ENCODE data around the gene FAM186B. TPM values are rescaled to one million over a fixed set of nuclear protein-coding genes. Genes with fewer than 3 reads are reported as not detected.

Gene FAM186B
- polyA plus RNA-seq, 2 of the 4 experiments (the other 2 are of a cell fraction) = 0.04 to 0.08 TPM

- CTCF ChIA-PET = interaction anchor here (0.6 to 14.8 kb wide), 31 partner anchors 9 to 462 kb away, joined by 3 to 260 read pairs (median 4); partner anchors contain the start of genes FMNL3 and PRPF40B
- WGBS (ENCODE audit: missing lambda C conversion rate) = 94% methylated on average over 2 of the region's 6 CpGs
These were observed 40.0 kb upstream of the FAM186B start for GRCh38 chr12:49645146-49646039.

DNA sequence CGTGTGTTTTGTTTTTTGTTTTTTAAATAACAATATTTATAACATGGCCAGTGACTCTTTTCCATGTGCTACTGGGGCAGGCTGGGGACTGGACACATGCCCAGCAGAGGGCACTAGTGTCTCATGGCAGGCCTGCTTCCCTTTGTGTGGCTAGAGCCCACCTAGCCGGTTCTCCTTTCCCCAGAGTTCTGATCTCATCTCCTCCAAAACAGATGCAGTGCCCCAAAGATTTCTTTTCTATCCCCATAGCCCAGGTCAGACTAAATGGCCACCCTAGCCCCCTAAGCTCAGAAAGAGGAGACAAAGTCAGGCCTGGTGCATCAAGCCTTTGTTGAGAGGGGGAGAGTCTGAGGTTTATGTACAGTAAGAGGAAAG, 39.2 kb upstream of the FAM186B start:
- CTCF ChIA-PET = interaction anchor here (0.7 to 14.8 kb wide), 29 partner anchors 8 to 461 kb away, joined by 3 to 260 read pairs (median 5); partner anchors contain the start of genes FMNL3 and PRPF40B
- FAIRE-seq = peak; percentile 79
- 10% methylated on average over 2 of the region's 2 CpGs for WGBS (ENCODE audit: missing lambda C conversion rate)
- Histone ChIP-seq H3K27ac (no peak overlapping the region), H3K4me2 (no peak overlapping the region), H3K4me3 (no peak overlapping the region), H3K9me3 (no peaks in the 10 kb centered on the region), H3K4me1 (no peaks in the 10 kb centered on the region)
- POLR2A ChIA-PET = interaction anchor here (1.9 kb wide), 1 partner anchor 96 kb away, joined by 5 read pairs; no protein-coding TSS in a partner anchor
- ATAC-seq = peak; percentile 68 to 92; a peak in 5 of 6 replicates
- DNase-seq (ENCODE audit: low read depth in 1 of 2, low spot score in 1 of 2) = peak; percentile 68 to 86
- 0 out of 2 replicates have a peak, but pooled peaks have one; percentile 32 for TF ChIP-seq MAX (IDR thresholded peaks at IDR 0.05)
- TF ChIP-seq FOSB (CRISPR knock-in tag; IDR thresholded peaks at IDR 0.05) = no peak
- TF ChIP-seq EHMT2 (IDR thresholded peaks at IDR 0.05; ENCODE audit: low read depth) = no peak
- no peak for TF ChIP-seq CEBPB (IDR thresholded peaks at IDR 0.05)
- peak; percentile 85 for TF ChIP-seq SMC3 (IDR thresholded peaks at IDR 0.05)
- TF ChIP-seq, protein P1, sequence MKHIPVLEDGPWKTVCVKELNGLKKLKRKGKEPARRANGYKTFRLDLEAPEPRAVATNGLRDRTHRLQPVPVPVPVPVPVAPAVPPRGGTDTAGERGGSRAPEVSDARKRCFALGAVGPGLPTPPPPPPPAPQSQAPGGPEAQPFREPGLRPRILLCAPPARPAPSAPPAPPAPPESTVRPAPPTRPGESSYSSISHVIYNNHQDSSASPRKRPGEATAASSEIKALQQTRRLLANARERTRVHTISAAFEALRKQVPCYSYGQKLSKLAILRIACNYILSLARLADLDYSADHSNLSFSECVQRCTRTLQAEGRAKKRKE (CRISPR knock-in tag; IDR thresholded peaks at IDR 0.05; ENCODE audit: low read depth) = no peak
- TF ChIP-seq, protein P2, sequence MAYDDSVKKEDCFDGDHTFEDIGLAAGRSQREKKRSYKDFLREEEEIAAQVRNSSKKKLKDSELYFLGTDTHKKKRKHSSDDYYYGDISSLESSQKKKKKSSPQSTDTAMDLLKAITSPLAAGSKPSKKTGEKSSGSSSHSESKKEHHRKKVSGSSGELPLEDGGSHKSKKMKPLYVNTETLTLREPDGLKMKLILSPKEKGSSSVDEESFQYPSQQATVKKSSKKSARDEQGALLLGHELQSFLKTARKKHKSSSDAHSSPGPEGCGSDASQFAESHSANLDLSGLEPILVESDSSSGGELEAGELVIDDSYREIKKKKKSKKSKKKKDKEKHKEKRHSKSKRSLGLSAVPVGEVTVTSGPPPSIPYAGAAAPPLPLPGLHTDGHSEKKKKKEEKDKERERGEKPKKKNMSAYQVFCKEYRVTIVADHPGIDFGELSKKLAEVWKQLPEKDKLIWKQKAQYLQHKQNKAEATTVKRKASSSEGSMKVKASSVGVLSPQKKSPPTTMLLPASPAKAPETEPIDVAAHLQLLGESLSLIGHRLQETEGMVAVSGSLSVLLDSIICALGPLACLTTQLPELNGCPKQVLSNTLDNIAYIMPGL (CRISPR knock-in tag; IDR thresholded peaks at IDR 0.05; ENCODE audit: borderline replicate concordance) = no peak
- TF ChIP-seq RAD21 (conservative IDR thresholded peaks at IDR 0.05 in 1 of 2, IDR thresholded peaks at IDR 0.05 in 1 of 2) = peak; percentile 87 to 96
- TF ChIP-seq ESRRA (IDR thresholded peaks at IDR 0.05; ENCODE audit: borderline replicate concordance, low read length) = no peak
- TF ChIP-seq, protein P3, sequence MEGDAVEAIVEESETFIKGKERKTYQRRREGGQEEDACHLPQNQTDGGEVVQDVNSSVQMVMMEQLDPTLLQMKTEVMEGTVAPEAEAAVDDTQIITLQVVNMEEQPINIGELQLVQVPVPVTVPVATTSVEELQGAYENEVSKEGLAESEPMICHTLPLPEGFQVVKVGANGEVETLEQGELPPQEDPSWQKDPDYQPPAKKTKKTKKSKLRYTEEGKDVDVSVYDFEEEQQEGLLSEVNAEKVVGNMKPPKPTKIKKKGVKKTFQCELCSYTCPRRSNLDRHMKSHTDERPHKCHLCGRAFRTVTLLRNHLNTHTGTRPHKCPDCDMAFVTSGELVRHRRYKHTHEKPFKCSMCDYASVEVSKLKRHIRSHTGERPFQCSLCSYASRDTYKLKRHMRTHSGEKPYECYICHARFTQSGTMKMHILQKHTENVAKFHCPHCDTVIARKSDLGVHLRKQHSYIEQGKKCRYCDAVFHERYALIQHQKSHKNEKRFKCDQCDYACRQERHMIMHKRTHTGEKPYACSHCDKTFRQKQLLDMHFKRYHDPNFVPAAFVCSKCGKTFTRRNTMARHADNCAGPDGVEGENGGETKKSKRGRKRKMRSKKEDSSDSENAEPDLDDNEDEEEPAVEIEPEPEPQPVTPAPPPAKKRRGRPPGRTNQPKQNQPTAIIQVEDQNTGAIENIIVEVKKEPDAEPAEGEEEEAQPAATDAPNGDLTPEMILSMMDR (IDR thresholded peaks at IDR 0.05) = peak; percentile 90

More at GRCh38 chr12:49645146-49646039, 40.0 kb upstream of the FAM186B start:
- Histone ChIP-seq H3K9me3 (no peaks in the 10 kb centered on the region), H3K4me2 (no peak overlapping the region), H3K27ac (no peak overlapping the region), H3K4me3 (no peak overlapping the region), H3K4me1 (no peaks in the 10 kb centered on the region)
- POLR2A ChIA-PET = interaction anchor here (1.9 kb wide), 1 partner anchor 96 kb away, joined by 5 read pairs; no protein-coding TSS in a partner anchor
- ATAC-seq = no peak
- no peak for DNase-seq (ENCODE audit: low read depth in 1 of 2, low spot score in 1 of 2)
- FAIRE-seq = no peak
- TF ChIP-seq TP53 (CRISPR knock-in tag; IDR thresholded peaks at IDR 0.05) (no peak), KDM5A (IDR thresholded peaks at IDR 0.05) (no peak), FOSB (CRISPR knock-in tag; IDR thresholded peaks at IDR 0.05) (no peak), NPAS2 (CRISPR knock-in tag; IDR thresholded peaks at IDR 0.05; ENCODE audit: borderline replicate concordance) (no peak)

All from A549 (cell line).